ENCODE data around the gene CAPN10.

DNA sequence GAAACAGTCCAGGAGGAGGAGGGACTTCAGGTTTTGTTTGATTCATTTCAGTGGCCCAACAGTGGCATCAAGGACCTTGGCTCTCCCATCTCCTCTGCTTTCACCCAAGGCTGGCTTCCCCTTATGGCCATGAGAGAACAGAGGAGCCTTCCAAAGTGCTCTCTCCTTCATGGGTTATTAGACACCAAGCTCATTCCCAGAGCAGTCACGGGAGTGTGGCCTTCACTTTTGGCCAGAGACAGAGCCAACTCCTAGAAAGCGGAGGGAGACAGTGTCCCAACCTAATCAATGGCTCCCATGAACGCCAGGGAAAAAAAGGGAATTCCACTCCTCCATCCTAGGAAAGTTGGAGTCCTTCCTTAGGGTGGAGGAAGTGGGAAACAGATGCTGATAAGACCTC is 27.2 kb upstream of the CAPN10 start:
- no peak for TF ChIP-seq POLR2A (IDR thresholded peaks at IDR 0.05; ENCODE audit: low read depth, low read length)
- no peak for TF ChIP-seq TAF1 (IDR thresholded peaks at IDR 0.05; ENCODE audit: borderline replicate concordance, low read depth, low read length)
- no peak for TF ChIP-seq POLR2AphosphoS5 (IDR thresholded peaks at IDR 0.05; ENCODE audit: low read depth, low read length)

Data from GM12892 (cell line).